COR-L47 (cell line): Measurements from ENCODE around the gene HSPA14.
A peak's percentile ranks its signal among the peaks of the same experiment; 100 is the strongest.
"Not testable (repeated sequence)": the region's sequence is repeated elsewhere in the genome, so short reads cannot be mapped to it uniquely, and the experiment has no call there.

Experiments
- DNase-seq: peaks from one replicate; lab custom pipeline; 2025; lab: John Stamatoyannopoulos, UW

Gene HSPA14

GRCh38 chr10:14837003-14837756, 926 bp upstream of the HSPA14 start:
- DNase-seq = no peak

- DNase-seq = no peak
Measured at GRCh38 chr10:14838582-14839304, 637 bp downstream of the HSPA14 start.

- DNase-seq = no peak
Measured at GRCh38 chr10:14839305-14839695, 1.2 kb downstream of the HSPA14 start.

GRCh38 chr10:14840178-14840577, 2.1 kb downstream of the HSPA14 start:
- DNase-seq = no peak

GRCh38 chr10:14843327-14843988, 5.4 kb downstream of the HSPA14 start:
- DNase-seq = no peak

- no peak for DNase-seq
Measured at GRCh38 chr10:14844948-14845347, 6.8 kb downstream of the HSPA14 start.

GRCh38 chr10:14852236-14852635, 14.1 kb downstream of the HSPA14 start:
- DNase-seq = no peak

- DNase-seq = no peak
Measured at GRCh38 chr10:14855453-14855852, 17.3 kb downstream of the HSPA14 start.

- DNase-seq = no peak
Measured at GRCh38 chr10:14858338-14858960, 20.3 kb downstream of the HSPA14 start.

GRCh38 chr10:14859043-14859442, 20.9 kb downstream of the HSPA14 start:
- no peak for DNase-seq

GRCh38 chr10:14859775-14860174, 21.7 kb downstream of the HSPA14 start:
- DNase-seq = no peak

- no peak for DNase-seq
Measured at GRCh38 chr10:14860791-14861190, 22.7 kb downstream of the HSPA14 start.

- not testable (repeated sequence) for DNase-seq
Measured at GRCh38 chr10:14864466-14864865, 26.4 kb downstream of the HSPA14 start.

GRCh38 chr10:14864871-14865270, 26.8 kb downstream of the HSPA14 start:
- DNase-seq = not testable (repeated sequence)

GRCh38 chr10:14873090-14873760, 35.1 kb downstream of the HSPA14 start:
- no peak for DNase-seq

- DNase-seq = no peak
Measured at GRCh38 chr10:14875941-14876340, 37.8 kb downstream of the HSPA14 start.

GRCh38 chr10:14876764-14877163, 38.7 kb downstream of the HSPA14 start:
- no peak for DNase-seq

GRCh38 chr10:14878266-14879123, 40.4 kb downstream of the HSPA14 start, which contains the start of gene SUV39H2:
Gene SUV39H2, plus strand, starts transcription at chr10:14878866. Its CDS starts 23 bp downstream, at chr10:14878889.
- peak; percentile 79 for DNase-seq

- DNase-seq = no peak
Measured at GRCh38 chr10:14879124-14879927, 41.2 kb downstream of the HSPA14 start.

GRCh38 chr10:14879928-14880193, 41.8 kb downstream of the HSPA14 start:
- DNase-seq = no peak
